ENCODE measurements around the gene TP53TG5. TPM values are rescaled to one million over a fixed set of nuclear protein-coding genes. Genes with fewer than 3 reads are reported as not detected.
A peak's percentile ranks its signal among the peaks of the same experiment; 100 is the strongest.

The TP53TG5 gene
- total RNA-seq, 2 donors from 2014 or later = 2.0 to 2.4 TPM

DNA sequence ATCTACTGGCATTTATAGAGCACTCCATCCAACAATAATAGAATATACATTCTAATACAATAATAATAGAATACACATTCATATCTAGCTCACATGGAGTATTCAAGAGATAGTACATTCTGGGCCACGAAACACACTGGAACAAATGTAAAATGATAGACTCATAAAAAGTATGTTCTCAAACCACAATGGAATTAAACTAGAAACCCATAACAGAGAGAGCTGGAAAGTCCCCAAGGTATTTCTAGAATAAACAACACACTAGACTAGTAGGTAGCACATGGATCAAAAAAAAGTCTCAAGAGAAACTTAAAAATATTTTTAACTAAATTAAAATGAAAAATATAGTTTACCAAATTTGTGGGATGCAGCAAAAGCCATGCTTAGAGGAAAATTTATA is 9.1 kb upstream of the TP53TG5 start:
- no peak for DNase-seq
- H3K9me3 ChIP-seq (ENCODE audit: control insufficient read depth, low read length) = no peaks in the 10 kb centered on the region
- no peaks in the 10 kb centered on the region for H3K27me3 ChIP-seq (ENCODE audit: control insufficient read depth, insufficient read depth, low read length, poor library complexity, severe bottlenecking)
- H3K4me3 Mint-ChIP-seq = no peak overlapping the region
- H3K36me3 ChIP-seq (ENCODE audit: control insufficient read depth, insufficient read depth, low read length) = peaks cover 6% of the 10 kb centered on the region
- no peak overlapping the region for H3K4me3 ChIP-seq (ENCODE audit: low read length)
- no peaks in the 10 kb centered on the region for H3K9me3 Mint-ChIP-seq
- no peak overlapping the region for H3K9ac ChIP-seq (ENCODE audit: extremely low read depth, low read length, poor library complexity, severe bottlenecking)
- no peaks in the 10 kb centered on the region for H3K4me1 ChIP-seq (ENCODE audit: control insufficient read depth, insufficient read depth, low read length)
- peaks cover 33% of the 10 kb centered on the region for H3K27me3 Mint-ChIP-seq (ENCODE audit: insufficient read depth)
- no peaks in the 10 kb centered on the region for H3K36me3 Mint-ChIP-seq (ENCODE audit: low read depth)
- H3K4me1 Mint-ChIP-seq = no peaks in the 10 kb centered on the region
- 100% methylated on average over 1 of the region's 1 CpG; no CpG with 5 or more reads in 1 of the 2 experiments for WGBS, 2 experiments (ENCODE audit: insufficient coverage in 1 of 2, insufficient read length in 1 of 2)
- H3K27ac ChIP-seq (ENCODE audit: low read depth, low read length) = no peak overlapping the region
- TF ChIP-seq, protein P1, sequence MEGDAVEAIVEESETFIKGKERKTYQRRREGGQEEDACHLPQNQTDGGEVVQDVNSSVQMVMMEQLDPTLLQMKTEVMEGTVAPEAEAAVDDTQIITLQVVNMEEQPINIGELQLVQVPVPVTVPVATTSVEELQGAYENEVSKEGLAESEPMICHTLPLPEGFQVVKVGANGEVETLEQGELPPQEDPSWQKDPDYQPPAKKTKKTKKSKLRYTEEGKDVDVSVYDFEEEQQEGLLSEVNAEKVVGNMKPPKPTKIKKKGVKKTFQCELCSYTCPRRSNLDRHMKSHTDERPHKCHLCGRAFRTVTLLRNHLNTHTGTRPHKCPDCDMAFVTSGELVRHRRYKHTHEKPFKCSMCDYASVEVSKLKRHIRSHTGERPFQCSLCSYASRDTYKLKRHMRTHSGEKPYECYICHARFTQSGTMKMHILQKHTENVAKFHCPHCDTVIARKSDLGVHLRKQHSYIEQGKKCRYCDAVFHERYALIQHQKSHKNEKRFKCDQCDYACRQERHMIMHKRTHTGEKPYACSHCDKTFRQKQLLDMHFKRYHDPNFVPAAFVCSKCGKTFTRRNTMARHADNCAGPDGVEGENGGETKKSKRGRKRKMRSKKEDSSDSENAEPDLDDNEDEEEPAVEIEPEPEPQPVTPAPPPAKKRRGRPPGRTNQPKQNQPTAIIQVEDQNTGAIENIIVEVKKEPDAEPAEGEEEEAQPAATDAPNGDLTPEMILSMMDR (conservative IDR thresholded peaks at IDR 0.05) = no peak
- no peak overlapping the region for H3K27ac Mint-ChIP-seq

DNA sequence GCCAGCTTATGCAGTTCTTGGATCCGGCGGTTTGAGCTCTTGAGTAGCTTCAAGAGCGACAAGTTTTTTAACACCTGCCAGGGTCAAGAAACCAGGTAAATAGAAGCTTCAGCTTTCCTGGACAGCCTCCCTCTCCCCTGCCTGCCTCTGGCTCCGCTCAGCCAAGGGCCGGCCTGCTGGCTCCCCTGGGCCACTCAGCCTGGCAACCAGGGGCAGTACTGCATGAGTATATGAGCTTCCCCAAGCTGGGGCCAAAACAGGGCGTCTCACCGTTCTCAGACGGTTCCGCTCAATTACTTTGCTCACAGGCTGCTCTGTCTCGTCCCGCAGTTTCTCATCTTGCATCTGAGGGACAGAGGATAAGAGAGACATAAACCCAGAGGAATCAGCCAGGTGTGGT is 856 bp downstream of the TP53TG5 start:
- H3K4me1 Mint-ChIP-seq = peaks cover 42% of the 10 kb centered on the region
- peaks cover 10% of the 10 kb centered on the region for H3K27me3 Mint-ChIP-seq (ENCODE audit: insufficient read depth)

DNA sequence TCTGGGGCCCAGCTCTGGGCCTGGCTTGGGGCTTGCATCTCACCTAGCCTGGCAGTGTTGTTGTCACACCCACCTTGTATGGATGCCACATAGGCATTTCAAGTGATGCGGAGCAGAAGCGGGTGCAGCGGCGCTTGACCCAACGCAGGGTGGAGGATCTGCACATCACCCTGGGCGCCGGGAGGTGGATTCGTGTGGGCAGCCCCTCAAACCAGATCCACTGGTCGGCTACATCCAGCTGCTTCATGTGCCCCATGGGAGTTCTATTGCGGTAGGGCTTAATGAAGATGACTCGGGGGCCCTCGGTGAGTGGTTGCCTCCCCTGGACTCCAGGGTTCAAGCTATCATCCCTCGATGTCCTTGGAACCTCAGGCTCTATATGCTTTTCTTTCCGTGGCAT is 3.2 kb downstream of the TP53TG5 start:
- Histone ChIP-seq H3K9ac (ENCODE audit: extremely low read depth, low read length, poor library complexity, severe bottlenecking) (no peak overlapping the region), H3K4me3 (ENCODE audit: low read length) (no peak overlapping the region), H3K9me3 (ENCODE audit: control insufficient read depth, low read length) (no peaks in the 10 kb centered on the region), H3K27me3 (ENCODE audit: control insufficient read depth, insufficient read depth, low read length, poor library complexity, severe bottlenecking) (no peaks in the 10 kb centered on the region), H3K4me1 (ENCODE audit: control insufficient read depth, insufficient read depth, low read length) (peaks cover 38% of the 10 kb centered on the region), H3K27ac (ENCODE audit: low read depth, low read length) (no peak overlapping the region), H3K36me3 (ENCODE audit: control insufficient read depth, insufficient read depth, low read length) (peaks cover 20% of the 10 kb centered on the region)
- DNase-seq = no peak
- H3K27ac Mint-ChIP-seq = no peak overlapping the region
- peaks cover 12% of the 10 kb centered on the region for H3K27me3 Mint-ChIP-seq (ENCODE audit: insufficient read depth)
- 94 to 95% methylated on average over 14 of the region's 14 CpGs for WGBS, 2 experiments (ENCODE audit: insufficient coverage in 1 of 2, insufficient read length in 1 of 2)
- H3K4me1 Mint-ChIP-seq = peaks cover 43% of the 10 kb centered on the region
- peaks cover 3% of the 10 kb centered on the region for H3K36me3 Mint-ChIP-seq (ENCODE audit: low read depth)
- H3K4me3 Mint-ChIP-seq = no peak overlapping the region
- TF ChIP-seq, protein P1 (conservative IDR thresholded peaks at IDR 0.05) = no peak
- H3K9me3 Mint-ChIP-seq = no peaks in the 10 kb centered on the region

More for the DNA sequence above, 856 bp downstream of the TP53TG5 start:
- Histone ChIP-seq H3K9ac (ENCODE audit: extremely low read depth, low read length, poor library complexity, severe bottlenecking) (peak overlapping the region; percentile 70), H3K4me3 (ENCODE audit: low read length) (peak overlapping the region; percentile 47), H3K4me1 (ENCODE audit: control insufficient read depth, insufficient read depth, low read length) (peaks cover 35% of the 10 kb centered on the region), H3K36me3 (ENCODE audit: control insufficient read depth, insufficient read depth, low read length) (peaks cover 11% of the 10 kb centered on the region), H3K27ac (ENCODE audit: low read depth, low read length) (peak overlapping the region; percentile 74), H3K9me3 (ENCODE audit: control insufficient read depth, low read length) (no peaks in the 10 kb centered on the region), H3K27me3 (ENCODE audit: control insufficient read depth, insufficient read depth, low read length, poor library complexity, severe bottlenecking) (no peaks in the 10 kb centered on the region)
- TF ChIP-seq, protein P1 (conservative IDR thresholded peaks at IDR 0.05) = no peak
- no peak for DNase-seq
- 80 to 96% methylated on average over 4 to 11 of the region's 11 CpGs for WGBS, 2 experiments (ENCODE audit: insufficient coverage in 1 of 2, insufficient read length in 1 of 2)
- Mint-ChIP-seq H3K9me3 (no peaks in the 10 kb centered on the region), H3K27ac (peak overlapping the region; percentile 87), H3K36me3 (ENCODE audit: low read depth) (peaks cover 6% of the 10 kb centered on the region), H3K4me3 (no peak overlapping the region)
